ENCODE measurements around the gene PPHLN1. TPM values are rescaled to one million over a fixed set of nuclear protein-coding genes. Genes with fewer than 3 reads are reported as not detected.

PPHLN1 gene
- total RNA-seq, 1 donor from 2014 or later: 57.2 TPM

DNA sequence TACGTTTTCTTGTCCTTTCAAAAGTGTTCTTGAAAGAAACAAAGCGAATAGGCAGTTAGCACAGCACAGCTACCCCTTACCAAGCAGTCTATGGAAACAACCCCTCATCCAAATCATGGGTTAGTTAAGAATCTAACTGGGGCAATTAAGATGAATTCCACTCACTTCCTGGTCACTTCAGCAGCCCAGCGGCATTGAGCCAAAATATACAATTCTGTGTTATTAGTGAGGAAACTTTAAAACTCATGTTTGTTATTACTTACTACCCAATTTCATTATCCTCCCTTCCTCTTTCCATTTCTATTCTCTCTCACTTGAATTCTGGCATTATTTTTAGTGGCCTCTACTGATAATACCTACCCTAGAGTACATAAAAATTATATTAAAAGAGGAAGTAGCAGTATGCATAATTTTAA lies 121.4 kb downstream of the PPHLN1 start:
- no peaks in the 10 kb centered on the region for H3K36me3 ChIP-seq (ENCODE audit: control insufficient read depth, insufficient read depth, low read length)
- TF ChIP-seq CTCF (IDR thresholded peaks at IDR 0.05; ENCODE audit: insufficient read depth, low read length, poor library complexity, severe bottlenecking): no peak
- no peak for DNase-seq (ENCODE audit: low read depth)
- no peak overlapping the region for H3K4me3 ChIP-seq (ENCODE audit: low read depth, low read length)
- H3K27me3 ChIP-seq (ENCODE audit: control insufficient read depth, insufficient read depth, low read length): no peaks in the 10 kb centered on the region

GRCh38 chr12:42448841-42449240 lies 122.9 kb downstream of the PPHLN1 start:
- Histone ChIP-seq H3K36me3 (ENCODE audit: control insufficient read depth, insufficient read depth, low read length) (no peaks in the 10 kb centered on the region), H3K4me3 (ENCODE audit: low read depth, low read length) (no peak overlapping the region), H3K27me3 (ENCODE audit: control insufficient read depth, insufficient read depth, low read length) (no peaks in the 10 kb centered on the region)
- no peak for TF ChIP-seq CTCF (IDR thresholded peaks at IDR 0.05; ENCODE audit: insufficient read depth, low read length, poor library complexity, severe bottlenecking)
- DNase-seq (ENCODE audit: low read depth): no peak

- DNase-seq (ENCODE audit: low read depth): no peak
- no peak for TF ChIP-seq CTCF (IDR thresholded peaks at IDR 0.05; ENCODE audit: insufficient read depth, low read length, poor library complexity, severe bottlenecking)
- H3K36me3 ChIP-seq (ENCODE audit: control insufficient read depth, insufficient read depth, low read length): no peaks in the 10 kb centered on the region
- no peaks in the 10 kb centered on the region for H3K27me3 ChIP-seq (ENCODE audit: control insufficient read depth, insufficient read depth, low read length)
- no peak overlapping the region for H3K4me3 ChIP-seq (ENCODE audit: low read depth, low read length)
These were observed 124.3 kb downstream of the PPHLN1 start for GRCh38 chr12:42450248-42450647.

GRCh38 chr12:42458575-42458974 lies 132.6 kb downstream of the PPHLN1 start:
- no peaks in the 10 kb centered on the region for H3K27me3 ChIP-seq (ENCODE audit: control insufficient read depth, insufficient read depth, low read length)
- TF ChIP-seq CTCF (IDR thresholded peaks at IDR 0.05; ENCODE audit: insufficient read depth, low read length, poor library complexity, severe bottlenecking): no peak
- no peak for DNase-seq (ENCODE audit: low read depth)
- H3K36me3 ChIP-seq (ENCODE audit: control insufficient read depth, insufficient read depth, low read length): no peaks in the 10 kb centered on the region
- no peak overlapping the region for H3K4me3 ChIP-seq (ENCODE audit: low read depth, low read length)

DNA sequence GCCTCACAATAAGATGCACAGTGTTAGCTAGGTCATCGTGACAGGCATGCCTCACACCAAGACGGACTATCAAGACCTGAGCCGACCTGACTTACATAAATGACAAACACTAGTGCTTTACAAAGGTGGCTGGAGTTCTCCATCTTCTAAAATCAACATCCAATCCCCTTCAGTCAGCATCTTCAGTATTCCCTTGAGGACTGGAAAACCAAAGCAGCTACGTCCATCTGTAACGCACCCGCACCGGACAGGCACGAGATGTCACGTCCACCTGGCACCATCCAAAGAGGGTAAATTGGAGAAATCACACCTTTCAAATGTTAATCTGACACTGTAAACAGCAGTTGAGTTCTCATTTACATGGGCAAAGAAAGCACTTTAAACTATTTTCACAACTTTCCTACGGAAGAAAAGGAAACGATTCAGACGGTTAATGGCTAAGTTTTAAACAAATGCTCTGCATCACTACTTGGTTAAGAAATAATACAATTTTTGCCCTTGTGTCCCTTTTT lies 133.4 kb downstream of the PPHLN1 start:
- H3K36me3 ChIP-seq (ENCODE audit: control insufficient read depth, insufficient read depth, low read length): no peaks in the 10 kb centered on the region
- no peak for DNase-seq (ENCODE audit: low read depth)
- no peak for TF ChIP-seq CTCF (IDR thresholded peaks at IDR 0.05; ENCODE audit: insufficient read depth, low read length, poor library complexity, severe bottlenecking)
- no peak overlapping the region for H3K4me3 ChIP-seq (ENCODE audit: low read depth, low read length)
- no peaks in the 10 kb centered on the region for H3K27me3 ChIP-seq (ENCODE audit: control insufficient read depth, insufficient read depth, low read length)

- DNase-seq (ENCODE audit: low read depth): no peak
- TF ChIP-seq CTCF (IDR thresholded peaks at IDR 0.05; ENCODE audit: insufficient read depth, low read length, poor library complexity, severe bottlenecking): no peak
- no peaks in the 10 kb centered on the region for H3K27me3 ChIP-seq (ENCODE audit: control insufficient read depth, insufficient read depth, low read length)
- no peak overlapping the region for H3K4me3 ChIP-seq (ENCODE audit: low read depth, low read length)
- peaks cover 5% of the 10 kb centered on the region for H3K36me3 ChIP-seq (ENCODE audit: control insufficient read depth, insufficient read depth, low read length)
These were observed 136.5 kb downstream of the PPHLN1 start for GRCh38 chr12:42462486-42462885.
